ENCODE data around the gene MRPS34.
"Not testable (repeated sequence)": the region's sequence is repeated elsewhere in the genome, so short reads cannot be mapped to it uniquely, and the experiment has no call there.

Gene MRPS34

DNA sequence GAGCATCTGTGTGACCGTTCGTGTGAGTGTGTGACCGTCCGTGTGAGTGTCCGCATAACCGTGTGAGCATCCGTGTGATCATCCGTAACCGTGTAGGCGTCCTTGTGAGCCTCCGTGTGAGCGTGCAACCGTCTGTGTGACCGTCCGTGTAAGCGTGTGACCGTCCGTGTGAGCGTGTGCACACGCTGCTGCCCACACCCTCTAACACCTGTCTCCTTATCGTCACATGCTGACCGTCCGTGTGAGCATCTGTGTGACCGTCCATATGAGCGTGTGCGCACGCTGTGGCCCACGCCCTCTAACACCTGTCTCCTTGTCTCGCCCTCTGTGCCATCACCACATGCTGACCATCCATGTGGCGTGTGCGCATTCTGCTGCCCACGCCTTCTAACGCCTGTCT, 32.7 kb downstream of the MRPS34 start:
- no peaks in the 10 kb centered on the region for H3K27me3 ChIP-seq (replicated peaks; ENCODE audit: control insufficient read depth, insufficient read depth, low read length)
- DNase-seq (ENCODE audit: extremely low read depth, insufficient read length) = no peak
- TF ChIP-seq, protein P1, sequence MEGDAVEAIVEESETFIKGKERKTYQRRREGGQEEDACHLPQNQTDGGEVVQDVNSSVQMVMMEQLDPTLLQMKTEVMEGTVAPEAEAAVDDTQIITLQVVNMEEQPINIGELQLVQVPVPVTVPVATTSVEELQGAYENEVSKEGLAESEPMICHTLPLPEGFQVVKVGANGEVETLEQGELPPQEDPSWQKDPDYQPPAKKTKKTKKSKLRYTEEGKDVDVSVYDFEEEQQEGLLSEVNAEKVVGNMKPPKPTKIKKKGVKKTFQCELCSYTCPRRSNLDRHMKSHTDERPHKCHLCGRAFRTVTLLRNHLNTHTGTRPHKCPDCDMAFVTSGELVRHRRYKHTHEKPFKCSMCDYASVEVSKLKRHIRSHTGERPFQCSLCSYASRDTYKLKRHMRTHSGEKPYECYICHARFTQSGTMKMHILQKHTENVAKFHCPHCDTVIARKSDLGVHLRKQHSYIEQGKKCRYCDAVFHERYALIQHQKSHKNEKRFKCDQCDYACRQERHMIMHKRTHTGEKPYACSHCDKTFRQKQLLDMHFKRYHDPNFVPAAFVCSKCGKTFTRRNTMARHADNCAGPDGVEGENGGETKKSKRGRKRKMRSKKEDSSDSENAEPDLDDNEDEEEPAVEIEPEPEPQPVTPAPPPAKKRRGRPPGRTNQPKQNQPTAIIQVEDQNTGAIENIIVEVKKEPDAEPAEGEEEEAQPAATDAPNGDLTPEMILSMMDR (IDR thresholded peaks at IDR 0.05; ENCODE audit: insufficient read depth, low read length, poor library complexity, severe bottlenecking) = no peak
- H3K4me3 ChIP-seq (replicated peaks; ENCODE audit: low read depth, low read length) = no peak overlapping the region
- peaks cover 14% of the 10 kb centered on the region for H3K36me3 ChIP-seq (ENCODE audit: control insufficient read depth, insufficient read depth, low read length)

DNA sequence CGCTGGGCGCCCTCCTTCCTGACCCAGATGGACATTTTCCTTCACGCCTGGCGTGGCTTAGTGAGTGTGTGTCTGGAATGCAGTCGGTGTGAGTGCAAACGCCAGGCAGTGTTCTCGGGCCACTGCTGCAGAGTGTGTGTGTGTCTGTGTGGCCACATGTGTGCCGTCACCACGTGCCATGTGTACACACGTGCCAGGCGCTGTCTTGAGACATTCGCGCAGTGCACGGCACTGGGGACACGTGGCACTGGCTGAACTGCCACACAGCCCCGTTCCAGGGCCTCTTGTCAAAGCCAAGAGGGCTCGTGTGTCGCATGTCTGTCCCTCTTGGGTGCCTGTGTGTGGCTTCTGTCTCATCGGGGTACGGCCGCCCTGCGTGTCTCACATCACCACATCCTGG, 38.1 kb downstream of the MRPS34 start:
- Histone ChIP-seq H3K27me3 (replicated peaks; ENCODE audit: control insufficient read depth, insufficient read depth, low read length) (no peaks in the 10 kb centered on the region), H3K4me3 (replicated peaks; ENCODE audit: low read depth, low read length) (no peak overlapping the region), H3K36me3 (ENCODE audit: control insufficient read depth, insufficient read depth, low read length) (peaks cover 26% of the 10 kb centered on the region)
- DNase-seq (ENCODE audit: extremely low read depth, insufficient read length) = no peak
- TF ChIP-seq, protein P1 (IDR thresholded peaks at IDR 0.05; ENCODE audit: insufficient read depth, low read length, poor library complexity, severe bottlenecking) = no peak

DNA sequence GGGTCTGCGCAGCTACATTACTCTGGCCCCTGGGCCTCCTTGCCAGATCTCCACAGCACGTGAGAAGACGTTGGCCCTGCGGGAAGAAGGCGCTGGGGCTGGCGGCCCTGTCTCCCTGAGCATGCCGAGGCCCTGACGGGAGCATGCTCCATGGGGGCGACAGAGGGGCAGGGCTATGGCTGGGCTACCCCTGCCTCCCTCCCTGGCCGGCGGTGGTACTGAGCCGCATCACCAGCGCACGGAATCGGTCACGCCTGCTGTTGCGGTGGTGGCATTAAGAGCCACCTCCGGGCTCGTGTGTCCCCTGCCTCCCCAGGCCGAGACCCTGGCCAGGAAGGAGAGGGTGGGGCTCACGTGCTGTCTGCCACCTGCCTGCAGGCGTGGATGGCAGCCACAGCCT, 38.8 kb downstream of the MRPS34 start:
- Histone ChIP-seq H3K36me3 (ENCODE audit: control insufficient read depth, insufficient read depth, low read length) (peaks cover 26% of the 10 kb centered on the region), H3K27me3 (replicated peaks; ENCODE audit: control insufficient read depth, insufficient read depth, low read length) (no peaks in the 10 kb centered on the region), H3K4me3 (replicated peaks; ENCODE audit: low read depth, low read length) (no peak overlapping the region)
- no peak for DNase-seq (ENCODE audit: extremely low read depth, insufficient read length)
- TF ChIP-seq, protein P1 (IDR thresholded peaks at IDR 0.05; ENCODE audit: insufficient read depth, low read length, poor library complexity, severe bottlenecking) = no peak

DNA sequence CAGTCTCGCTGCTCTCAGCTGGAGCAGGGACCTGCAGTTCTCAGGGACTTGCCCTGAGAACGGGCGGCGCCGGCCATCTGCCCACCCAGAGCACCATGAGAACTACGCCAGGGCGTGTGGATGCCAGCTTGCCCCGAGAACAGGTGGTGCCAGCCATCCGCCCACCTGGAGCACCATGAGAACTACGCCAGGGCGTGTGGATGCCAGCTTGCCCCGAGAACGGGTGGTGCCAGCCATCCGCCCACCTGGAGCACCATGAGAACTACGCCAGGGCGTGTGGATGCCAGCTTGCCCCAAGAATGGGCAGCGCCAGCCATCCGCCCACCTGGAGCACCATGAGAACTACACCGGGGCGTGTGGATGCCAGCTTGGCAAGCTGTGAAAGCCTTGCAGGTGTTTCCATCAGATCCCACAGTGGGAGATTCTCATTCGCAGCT, 40.4 kb downstream of the MRPS34 start:
- not testable (repeated sequence) for DNase-seq (ENCODE audit: extremely low read depth, insufficient read length)
- peaks cover 35% of the 10 kb centered on the region for H3K36me3 ChIP-seq (ENCODE audit: control insufficient read depth, insufficient read depth, low read length)

DNA sequence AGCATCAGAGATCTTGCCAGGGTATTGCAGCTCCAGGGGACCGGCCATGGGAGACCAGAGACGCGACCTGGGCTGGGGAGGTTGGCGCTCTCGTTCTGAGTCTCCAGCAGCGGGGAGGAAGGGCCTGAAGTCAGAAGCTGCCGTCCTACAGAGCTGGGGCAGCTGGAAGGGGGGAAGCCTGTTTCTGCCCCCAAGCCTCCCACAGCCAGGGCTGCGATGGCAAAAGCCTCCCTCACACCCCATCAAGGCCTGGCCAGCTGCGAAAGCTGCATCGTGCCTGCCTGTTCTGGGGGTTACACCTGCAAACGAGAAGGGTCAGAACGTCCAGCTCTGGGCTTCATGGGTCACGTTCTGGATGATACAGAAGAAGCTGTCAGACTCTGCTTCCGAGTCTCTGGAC, 40.9 kb downstream of the MRPS34 start:
- Histone ChIP-seq H3K27me3 (replicated peaks; ENCODE audit: control insufficient read depth, insufficient read depth, low read length) (no peaks in the 10 kb centered on the region), H3K4me3 (replicated peaks; ENCODE audit: low read depth, low read length) (no peak overlapping the region), H3K36me3 (ENCODE audit: control insufficient read depth, insufficient read depth, low read length) (peaks cover 38% of the 10 kb centered on the region)
- DNase-seq (ENCODE audit: extremely low read depth, insufficient read length) = no peak
- TF ChIP-seq, protein P1 (IDR thresholded peaks at IDR 0.05; ENCODE audit: insufficient read depth, low read length, poor library complexity, severe bottlenecking) = no peak

More for the DNA sequence above, 40.4 kb downstream of the MRPS34 start:
- H3K4me3 ChIP-seq (replicated peaks; ENCODE audit: low read depth, low read length); H3K27me3 ChIP-seq (replicated peaks; ENCODE audit: control insufficient read depth, insufficient read depth, low read length): not testable (repeated sequence)

DNA sequence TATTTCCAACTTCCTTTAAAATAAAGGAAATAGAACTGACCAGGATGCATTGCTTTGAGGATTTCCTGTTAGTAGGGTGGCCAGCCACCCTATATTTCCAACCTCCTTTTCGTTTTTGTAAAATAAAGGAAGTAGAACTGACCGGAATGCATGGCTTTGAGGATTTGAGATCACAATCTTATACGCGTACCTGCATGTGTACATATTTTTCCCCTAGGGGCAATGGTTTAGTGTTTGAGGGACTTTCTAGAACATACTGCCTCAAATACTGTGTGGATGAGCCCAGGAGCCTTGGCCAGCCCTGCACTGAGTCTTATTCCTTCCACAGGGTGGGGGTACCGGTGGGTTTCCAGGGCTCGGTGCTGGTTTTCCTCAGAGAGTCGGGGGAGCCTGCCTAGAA, 41.3 kb downstream of the MRPS34 start:
- peaks cover 42% of the 10 kb centered on the region for H3K36me3 ChIP-seq (ENCODE audit: control insufficient read depth, insufficient read depth, low read length)
- TF ChIP-seq, protein P1 (IDR thresholded peaks at IDR 0.05; ENCODE audit: insufficient read depth, low read length, poor library complexity, severe bottlenecking) = no peak
- no peak for DNase-seq (ENCODE audit: extremely low read depth, insufficient read length)
- H3K27me3 ChIP-seq (replicated peaks; ENCODE audit: control insufficient read depth, insufficient read depth, low read length) = no peaks in the 10 kb centered on the region
- no peak overlapping the region for H3K4me3 ChIP-seq (replicated peaks; ENCODE audit: low read depth, low read length)

Data from GM06990 (cell line).